ENCODE data around the gene FMNL1. TPM values are rescaled to one million over a fixed set of nuclear protein-coding genes. Genes with fewer than 3 reads are reported as not detected.
"Not testable (repeated sequence)": the region's sequence is repeated elsewhere in the genome, so short reads cannot be mapped to it uniquely, and the experiment has no call there.

FMNL1 gene
- total RNA-seq, 1 donor from 2014 or later = 12.1 TPM

- DNase-seq (ENCODE audit: low read depth) = no peak
These were observed 13.1 kb downstream of the FMNL1 start for GRCh38 chr17:45234641-45235415.

- DNase-seq (ENCODE audit: low read depth) = peak; percentile 67
These were observed 14.0 kb downstream of the FMNL1 start for GRCh38 chr17:45235416-45236281.

GRCh38 chr17:45236282-45236606, 14.6 kb downstream of the FMNL1 start:
- DNase-seq (ENCODE audit: low read depth) = no peak

- no peak for DNase-seq (ENCODE audit: low read depth)
These were observed 16.0 kb downstream of the FMNL1 start for GRCh38 chr17:45237686-45238085.

GRCh38 chr17:45238155-45238774, 16.6 kb downstream of the FMNL1 start:
- DNase-seq (ENCODE audit: low read depth) = no peak

GRCh38 chr17:45240905-45241327, 19.2 kb downstream of the FMNL1 start:
- DNase-seq (ENCODE audit: low read depth) = no peak

- DNase-seq (ENCODE audit: low read depth) = no peak
These were observed 19.8 kb downstream of the FMNL1 start for GRCh38 chr17:45241328-45242028.

- DNase-seq (ENCODE audit: low read depth) = no peak
These were observed 20.3 kb downstream of the FMNL1 start for GRCh38 chr17:45242029-45242414.

- DNase-seq (ENCODE audit: low read depth) = no peak
These were observed 22.1 kb downstream of the FMNL1 start for GRCh38 chr17:45243750-45244149.

- DNase-seq (ENCODE audit: low read depth) = no peak
These were observed 23.3 kb downstream of the FMNL1 start for GRCh38 chr17:45244725-45245656.

- no peak for DNase-seq (ENCODE audit: low read depth)
These were observed 24.7 kb downstream of the FMNL1 start for GRCh38 chr17:45246338-45246737.

GRCh38 chr17:45246861-45247428, 25.3 kb downstream of the FMNL1 start:
- DNase-seq (ENCODE audit: low read depth) = no peak

- DNase-seq (ENCODE audit: low read depth) = peak; percentile 49
These were observed 25.9 kb downstream of the FMNL1 start for GRCh38 chr17:45247429-45248131.

- no peak for DNase-seq (ENCODE audit: low read depth)
These were observed 26.7 kb downstream of the FMNL1 start for GRCh38 chr17:45248132-45248957.

GRCh38 chr17:45251931-45252330, 30.2 kb downstream of the FMNL1 start:
- no peak for DNase-seq (ENCODE audit: low read depth)

GRCh38 chr17:45253237-45253636, 31.6 kb downstream of the FMNL1 start:
- not testable (repeated sequence) for DNase-seq (ENCODE audit: low read depth)

GRCh38 chr17:45253879-45254278, 32.2 kb downstream of the FMNL1 start:
- no peak for DNase-seq (ENCODE audit: low read depth)

GRCh38 chr17:45255358-45255757, 33.7 kb downstream of the FMNL1 start:
- no peak for DNase-seq (ENCODE audit: low read depth)
